Measurements from ENCODE around the gene PCBD1.

PCBD1 gene

GRCh38 chr10:70902661-70903261 lies 14.4 kb upstream of the PCBD1 start:
- DNase-seq (ENCODE audit: low read depth) = no peak

- no peak for DNase-seq (ENCODE audit: low read depth)
Measured at GRCh38 chr10:70901276-70901878, 13.0 kb upstream of the PCBD1 start.

- no peak for DNase-seq (ENCODE audit: low read depth)
Measured at GRCh38 chr10:70899096-70899495, 10.7 kb upstream of the PCBD1 start.

GRCh38 chr10:70898687-70899086 lies 10.3 kb upstream of the PCBD1 start:
- no peak for DNase-seq (ENCODE audit: low read depth)

- DNase-seq (ENCODE audit: low read depth) = no peak
Measured at GRCh38 chr10:70896551-70896950, 8.2 kb upstream of the PCBD1 start.

GRCh38 chr10:70894416-70894815 lies 6.1 kb upstream of the PCBD1 start:
- no peak for DNase-seq (ENCODE audit: low read depth)

GRCh38 chr10:70893227-70894006 lies 5.1 kb upstream of the PCBD1 start:
- no peak for DNase-seq (ENCODE audit: low read depth)

GRCh38 chr10:70892631-70893030 lies 4.3 kb upstream of the PCBD1 start:
- no peak for DNase-seq (ENCODE audit: low read depth)

- DNase-seq (ENCODE audit: low read depth) = no peak
Measured at GRCh38 chr10:70891627-70892026, 3.3 kb upstream of the PCBD1 start.

GRCh38 chr10:70890917-70891431 lies 2.6 kb upstream of the PCBD1 start:
- DNase-seq (ENCODE audit: low read depth) = no peak

- peak; percentile 24 for DNase-seq (ENCODE audit: low read depth)
Measured at GRCh38 chr10:70889291-70889690, 926 bp upstream of the PCBD1 start.

- no peak for DNase-seq (ENCODE audit: low read depth)
Measured at GRCh38 chr10:70886921-70887665, 1.3 kb downstream of the PCBD1 start.

- no peak for DNase-seq (ENCODE audit: low read depth)
Measured at GRCh38 chr10:70885931-70886903, 2.1 kb downstream of the PCBD1 start.

GRCh38 chr10:70885481-70885880 lies 2.9 kb downstream of the PCBD1 start:
- DNase-seq (ENCODE audit: low read depth) = peak; percentile 30

GRCh38 chr10:70884741-70885140 lies 3.6 kb downstream of the PCBD1 start:
- DNase-seq (ENCODE audit: low read depth) = no peak

- DNase-seq (ENCODE audit: low read depth) = peak; percentile 75
Measured at GRCh38 chr10:70880077-70880534, 8.3 kb downstream of the PCBD1 start.

- no peak for DNase-seq (ENCODE audit: low read depth)
Measured at GRCh38 chr10:70879207-70879606, 9.2 kb downstream of the PCBD1 start.

GRCh38 chr10:70874061-70874460 lies 14.3 kb downstream of the PCBD1 start:
- DNase-seq (ENCODE audit: low read depth) = no peak

GRCh38 chr10:70872291-70872690 lies 16.1 kb downstream of the PCBD1 start:
- no peak for DNase-seq (ENCODE audit: low read depth)

- DNase-seq (ENCODE audit: low read depth) = peak; percentile 35
Measured at GRCh38 chr10:70866424-70866823, 21.9 kb downstream of the PCBD1 start.

- DNase-seq (ENCODE audit: low read depth) = no peak
Measured at GRCh38 chr10:70864935-70865334, 23.4 kb downstream of the PCBD1 start.

Data from iris pigment epithelial cell (primary cell).